Peyer's patch (tissue), 4 donors: Measurements from ENCODE around the gene SLC35A3. TPM values are rescaled to one million over a fixed set of nuclear protein-coding genes. Genes with fewer than 3 reads are reported as not detected.
"Not testable (repeated sequence)": the region's sequence is repeated elsewhere in the genome, so short reads cannot be mapped to it uniquely, and the experiment has no call there.

Source experiments
- DNase-seq, 3 donors: peaks; one replicate each; pipeline ENCODE4 v3.0.0-alpha.2; 2017 to 2019
- H3K27ac ChIP-seq, 4 donors: fragments of 200-600 bp; sonication (generic); one replicate each; pipeline ENCODE4 v1.5.1; 2016 to 2019
- H3K27me3 ChIP-seq, 2 donors: fragments of 200-600 bp; sonication (generic); one replicate each; pipeline ENCODE4 v1.5.1; 2019
- H3K36me3 ChIP-seq, 3 donors: fragments of 200-600 bp; sonication (generic); one replicate each; pipeline ENCODE4 v1.5.1; 2016 to 2019
- H3K4me1 ChIP-seq, 4 donors: fragments of 200-600 bp; sonication (generic); one replicate each; pipeline ENCODE4 v1.5.1; 2016 to 2019
- H3K4me3 ChIP-seq, 4 donors: fragments of 200-600 bp; sonication (generic); 1 replicate in 3 of 4; 2 replicates in 1 of 4; pipeline ENCODE4 v1.5.1; 2016 to 2019; ENCODE audit warnings: mild to moderate bottlenecking in 1 of 4
- H3K9me3 ChIP-seq, 4 donors: fragments of 200-600 bp; sonication (generic); one replicate each; pipeline ENCODE4 v1.5.1; 2016 to 2019; ENCODE audit warnings: mild to moderate bottlenecking in 1 of 4
- POLR2A ChIP-seq, 2 donors: fragments of 450-650 bp; IDR thresholded peaks; one replicate each; pipeline ENCODE4 v1.5.1; 2017; ENCODE audit warnings: antibody characterized with exemption in 2 of 2, mild to moderate bottlenecking in 2 of 2, moderate library complexity in 2 of 2
- total RNA-seq, 4 donors: library from RNA; depleted of rRNA; stranded (reverse); fragments of >200 nt; gene quantifications; one replicate each; pipeline ENCODE4 v1.1.0, GENCODE V29; 2016
- TF ChIP-seq, protein P1 (sequence below), 6 experiments: fragments of 450-650 bp in 4 of 6; fragments of 200-600 bp in 2 of 6; sonication (generic) in 1 of 6; IDR thresholded peaks; one replicate each; pipeline ENCODE4 v1.5.1; 2017 to 2019; ENCODE audit warnings: antibody characterized with exemption in 6 of 6, mild to moderate bottlenecking in 3 of 6, moderate library complexity in 1 of 6

The SLC35A3 gene
- total RNA-seq, 4 donors from 2014 or later = 16.5 to 105 (median 88.6) TPM

DNA sequence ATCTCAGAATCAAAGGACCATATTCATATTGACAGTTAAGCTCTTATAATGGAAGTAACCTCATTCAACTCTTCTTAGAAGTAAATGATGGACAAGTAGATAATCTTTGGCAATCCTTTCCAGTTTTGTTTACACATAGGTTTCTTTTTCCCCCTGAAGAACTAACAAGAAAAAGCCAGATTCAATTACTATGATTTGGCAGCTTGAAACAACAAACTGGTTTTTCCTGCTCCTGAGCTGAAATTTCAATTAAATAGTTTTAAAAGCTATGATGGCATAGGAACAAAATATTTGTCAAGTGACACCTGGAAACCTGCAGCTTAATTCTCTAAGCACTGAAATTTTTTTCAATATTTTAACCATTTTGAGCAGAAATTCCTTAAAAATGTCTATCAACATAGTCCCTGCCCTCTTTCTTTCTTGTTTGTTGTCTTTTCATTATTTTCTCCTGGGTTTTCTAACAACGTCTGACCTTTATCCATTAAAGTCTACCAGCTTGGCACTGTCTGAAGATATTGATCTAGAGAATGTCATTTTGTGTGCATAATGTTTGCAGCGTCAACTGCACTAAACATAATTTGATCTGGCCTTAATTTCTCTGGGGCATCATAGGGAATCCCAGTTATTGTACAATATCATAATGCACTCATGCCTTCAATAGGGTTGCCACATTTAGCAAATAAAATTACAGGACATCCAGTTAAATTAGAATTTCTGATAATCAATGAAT, 4.0 kb upstream of the SLC35A3 start:
- no peaks in the 10 kb centered on the region for H3K27me3 ChIP-seq
- H3K9me3 ChIP-seq = no peaks in the 10 kb centered on the region
- TF ChIP-seq, protein P1, sequence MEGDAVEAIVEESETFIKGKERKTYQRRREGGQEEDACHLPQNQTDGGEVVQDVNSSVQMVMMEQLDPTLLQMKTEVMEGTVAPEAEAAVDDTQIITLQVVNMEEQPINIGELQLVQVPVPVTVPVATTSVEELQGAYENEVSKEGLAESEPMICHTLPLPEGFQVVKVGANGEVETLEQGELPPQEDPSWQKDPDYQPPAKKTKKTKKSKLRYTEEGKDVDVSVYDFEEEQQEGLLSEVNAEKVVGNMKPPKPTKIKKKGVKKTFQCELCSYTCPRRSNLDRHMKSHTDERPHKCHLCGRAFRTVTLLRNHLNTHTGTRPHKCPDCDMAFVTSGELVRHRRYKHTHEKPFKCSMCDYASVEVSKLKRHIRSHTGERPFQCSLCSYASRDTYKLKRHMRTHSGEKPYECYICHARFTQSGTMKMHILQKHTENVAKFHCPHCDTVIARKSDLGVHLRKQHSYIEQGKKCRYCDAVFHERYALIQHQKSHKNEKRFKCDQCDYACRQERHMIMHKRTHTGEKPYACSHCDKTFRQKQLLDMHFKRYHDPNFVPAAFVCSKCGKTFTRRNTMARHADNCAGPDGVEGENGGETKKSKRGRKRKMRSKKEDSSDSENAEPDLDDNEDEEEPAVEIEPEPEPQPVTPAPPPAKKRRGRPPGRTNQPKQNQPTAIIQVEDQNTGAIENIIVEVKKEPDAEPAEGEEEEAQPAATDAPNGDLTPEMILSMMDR (IDR thresholded peaks at IDR 0.05) = no peak
- TF ChIP-seq POLR2A (IDR thresholded peaks at IDR 0.05) = no peak
- DNase-seq = no peak
- H3K4me1 ChIP-seq = peaks cover 0 to 6% (median 0%) of the 10 kb centered on the region in 4 donors
- H3K27ac ChIP-seq = no peak overlapping the region
- H3K36me3 ChIP-seq = no peaks in the 10 kb centered on the region
- H3K4me3 ChIP-seq = no peak overlapping the region

DNA sequence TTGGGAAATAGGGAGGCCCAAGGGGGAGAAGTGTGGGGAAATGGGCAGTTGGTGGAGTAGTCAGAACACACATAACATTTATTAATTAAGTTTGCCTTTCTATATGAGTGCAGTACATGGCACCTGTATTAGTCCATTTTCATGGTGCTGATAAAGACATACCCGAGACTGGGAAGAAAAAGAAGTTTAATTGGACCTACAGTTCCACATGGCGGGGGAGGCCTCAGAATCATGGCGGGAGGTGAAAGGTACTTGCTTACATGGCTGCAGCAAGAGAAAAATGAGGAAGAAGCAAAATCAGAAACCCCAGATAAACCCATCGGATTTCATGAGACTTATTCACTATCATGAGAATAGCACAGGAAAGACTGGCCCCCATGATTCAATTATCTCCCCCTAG, 1.6 kb upstream of the SLC35A3 start:
- Histone ChIP-seq H3K27me3 (no peaks in the 10 kb centered on the region), H3K27ac (no peak overlapping the region), H3K4me1 (peaks cover 0 to 14% (median 2%) of the 10 kb centered on the region in 4 donors), H3K9me3 (no peaks in the 10 kb centered on the region), H3K36me3 (no peaks in the 10 kb centered on the region), H3K4me3 (no peak overlapping the region)
- no peak for TF ChIP-seq POLR2A (IDR thresholded peaks at IDR 0.05)
- TF ChIP-seq, protein P1 (IDR thresholded peaks at IDR 0.05) = no peak
- DNase-seq = no peak

DNA sequence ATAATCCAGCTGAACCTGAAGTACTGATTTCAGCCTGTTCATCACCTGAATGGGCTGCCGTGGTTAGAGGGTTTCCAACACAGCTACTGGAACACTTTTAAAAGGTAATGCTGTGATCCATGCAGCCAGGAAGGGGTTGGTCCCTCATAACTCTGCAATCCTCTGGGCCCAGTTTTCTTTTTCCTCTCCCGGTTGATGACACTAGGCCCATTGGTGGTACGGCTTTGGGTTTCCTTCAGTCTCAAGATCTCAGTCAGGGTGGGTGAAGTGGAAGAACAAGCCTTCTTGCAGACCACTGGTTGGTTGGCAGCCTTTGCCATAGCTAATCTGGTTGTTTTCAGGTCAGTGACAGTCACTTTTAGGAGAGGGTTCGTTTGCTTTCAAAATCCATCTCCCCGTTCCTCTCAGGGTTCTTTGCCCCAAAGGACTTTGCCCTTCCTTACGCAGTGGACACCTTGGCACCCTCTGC, 502 bp upstream of the SLC35A3 start:
- H3K27me3 ChIP-seq = no peaks in the 10 kb centered on the region
- no peaks in the 10 kb centered on the region for H3K9me3 ChIP-seq
- no peaks in the 10 kb centered on the region for H3K36me3 ChIP-seq
- TF ChIP-seq, protein P1 (IDR thresholded peaks at IDR 0.05) = peak in 1 of 6 experiments; percentile 12
- TF ChIP-seq POLR2A (IDR thresholded peaks at IDR 0.05) = no peak
- peak overlapping the region; percentile 61 to 89 (median 84) for H3K4me3 ChIP-seq
- H3K4me1 ChIP-seq = peaks cover 0 to 14% (median 3%) of the 10 kb centered on the region in 4 donors
- DNase-seq = no peak
- peak overlapping the region; percentile 78 to 90 (median 86) for H3K27ac ChIP-seq

DNA sequence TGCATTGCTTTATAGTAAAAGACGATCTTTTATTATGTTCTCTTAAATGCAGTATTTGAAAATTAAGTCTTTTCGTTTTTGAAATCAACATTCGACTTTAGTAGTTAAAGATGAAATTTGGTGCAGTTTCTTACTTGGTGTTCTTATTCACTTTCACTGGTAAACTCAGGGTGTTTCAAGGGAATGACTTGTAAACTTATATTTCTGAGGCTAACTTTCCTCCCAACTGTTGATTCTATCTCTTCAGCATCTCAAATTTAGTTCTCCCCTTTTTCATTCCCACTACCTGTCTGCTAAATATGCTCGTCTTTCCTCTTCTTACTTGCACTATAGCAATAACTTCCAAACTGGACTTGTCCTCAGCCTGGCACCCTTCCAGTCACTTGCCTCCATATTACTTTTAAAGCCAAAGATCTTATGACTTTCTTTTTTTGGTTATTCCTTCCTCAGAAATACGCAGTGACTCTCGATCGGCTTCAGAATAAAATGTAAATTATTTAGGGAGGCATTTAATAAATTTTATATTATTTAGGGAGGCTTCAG, 988 bp downstream of the SLC35A3 start:
- no peak for TF ChIP-seq POLR2A (IDR thresholded peaks at IDR 0.05)
- TF ChIP-seq, protein P1 (IDR thresholded peaks at IDR 0.05) = no peak
- Histone ChIP-seq H3K4me3 (peak overlapping the region; percentile 61 to 89 (median 84)), H3K4me1 (peaks cover 0 to 17% (median 7%) of the 10 kb centered on the region in 4 donors), H3K27me3 (no peaks in the 10 kb centered on the region), H3K36me3 (no peaks in the 10 kb centered on the region), H3K27ac (peak overlapping the region; percentile 78 to 90 (median 86)), H3K9me3 (no peaks in the 10 kb centered on the region)
- DNase-seq = no peak

DNA sequence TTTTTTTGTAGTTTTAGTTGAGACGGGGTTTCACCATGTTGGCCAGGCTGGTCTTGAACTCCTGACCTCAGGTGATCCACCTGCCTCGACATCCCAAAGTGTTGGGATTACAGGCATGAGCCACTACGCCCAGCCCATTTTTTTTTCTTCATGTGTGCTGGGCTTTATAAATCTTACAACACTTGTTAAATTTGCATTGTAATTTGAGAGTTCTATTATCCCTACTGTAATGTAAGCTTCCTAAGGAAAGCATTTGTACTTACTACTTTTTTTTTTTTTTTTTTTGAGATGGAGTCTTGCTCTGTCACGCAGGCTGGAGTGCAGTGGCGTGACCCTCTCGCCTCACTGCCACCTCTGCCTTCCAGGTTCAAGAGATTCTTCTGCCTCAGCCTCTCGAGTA, 2.3 kb downstream of the SLC35A3 start:
- H3K9me3 ChIP-seq, DNase-seq, H3K27me3 ChIP-seq, H3K36me3 ChIP-seq: not testable (repeated sequence)
- Histone ChIP-seq H3K27ac (peak overlapping the region in 1 of 4 donors; percentile 53), H3K4me1 (peaks cover 0 to 19% (median 7%) of the 10 kb centered on the region in 4 donors), H3K4me3 (peak overlapping the region in 2 of 4 donors; percentile 82 to 86)

DNA sequence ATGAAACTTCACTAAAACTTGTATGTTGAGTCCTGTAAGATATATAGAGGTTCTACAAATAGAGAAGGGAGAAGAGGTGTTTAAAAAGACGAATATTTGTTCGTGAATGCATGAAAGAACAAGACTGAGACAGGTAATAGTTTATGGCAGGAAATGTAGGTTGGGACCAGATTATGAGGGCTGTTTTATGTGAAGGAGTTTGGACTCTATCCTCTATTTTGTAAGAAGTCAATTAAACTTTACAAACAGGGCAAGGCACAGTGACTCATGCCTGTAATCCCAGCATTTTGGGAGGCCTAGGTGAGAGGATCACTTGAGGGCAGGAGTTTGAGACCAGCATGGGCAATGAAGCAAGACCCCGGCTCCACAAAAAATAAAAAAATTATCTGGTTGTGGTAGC, 5.7 kb downstream of the SLC35A3 start:
- Histone ChIP-seq H3K27me3 (no peaks in the 10 kb centered on the region), H3K4me3 (no peak overlapping the region), H3K4me1 (peaks cover 0 to 13% (median 7%) of the 10 kb centered on the region in 4 donors), H3K9me3 (no peaks in the 10 kb centered on the region), H3K36me3 (no peaks in the 10 kb centered on the region), H3K27ac (peak overlapping the region in 3 of 4 donors; percentile 44 to 73 (median 67))
- TF ChIP-seq, protein P1 (IDR thresholded peaks at IDR 0.05) = no peak
- no peak for TF ChIP-seq POLR2A (IDR thresholded peaks at IDR 0.05)
- DNase-seq = peak in 1 of 3 donors; percentile 54

DNA sequence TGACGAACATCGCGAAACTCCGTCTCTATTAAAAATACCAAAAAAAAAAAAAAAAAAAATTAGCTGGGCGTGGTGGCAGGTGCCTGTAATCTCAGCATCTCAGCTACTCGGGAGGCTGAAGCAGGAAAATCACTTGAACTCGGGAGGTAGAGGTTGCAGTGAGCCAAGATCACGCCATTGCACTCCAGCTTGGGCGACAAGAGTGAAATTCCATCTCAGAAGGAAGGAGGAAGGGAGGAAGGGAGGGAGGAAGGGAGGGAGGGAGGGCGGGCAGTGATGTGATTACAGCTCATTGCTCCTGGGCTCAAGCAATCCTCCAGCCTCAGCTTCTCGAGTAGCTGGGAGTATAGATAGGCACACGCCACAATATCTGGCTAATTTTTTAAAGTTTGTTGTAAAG, 7.5 kb downstream of the SLC35A3 start:
- Histone ChIP-seq H3K27ac (peak overlapping the region in 1 of 4 donors; percentile 50), H3K4me1 (peaks cover 0 to 11% (median 4%) of the 10 kb centered on the region in 4 donors)
- not testable (repeated sequence) for H3K9me3 ChIP-seq, DNase-seq, H3K36me3 ChIP-seq, H3K27me3 ChIP-seq, H3K4me3 ChIP-seq
